VCaP (cell line): ENCODE measurements around the gene YAE1.

Source experiments
- H3K27ac ChIP-seq: fragments of 450-650 bp; 2 replicates; pipeline ENCODE4 v1.5.1; 2017
- TF ChIP-seq, protein P1 (sequence below): fragments of 450-650 bp; conservative IDR thresholded peaks from 2 replicates; pipeline ENCODE4 v1.5.1; 2017; ENCODE audit warnings: mild to moderate bottlenecking, moderate library complexity

The YAE1 gene

GRCh38 chr7:39615350-39615975 is 49.3 kb downstream of the YAE1 start:
- TF ChIP-seq, protein P1, sequence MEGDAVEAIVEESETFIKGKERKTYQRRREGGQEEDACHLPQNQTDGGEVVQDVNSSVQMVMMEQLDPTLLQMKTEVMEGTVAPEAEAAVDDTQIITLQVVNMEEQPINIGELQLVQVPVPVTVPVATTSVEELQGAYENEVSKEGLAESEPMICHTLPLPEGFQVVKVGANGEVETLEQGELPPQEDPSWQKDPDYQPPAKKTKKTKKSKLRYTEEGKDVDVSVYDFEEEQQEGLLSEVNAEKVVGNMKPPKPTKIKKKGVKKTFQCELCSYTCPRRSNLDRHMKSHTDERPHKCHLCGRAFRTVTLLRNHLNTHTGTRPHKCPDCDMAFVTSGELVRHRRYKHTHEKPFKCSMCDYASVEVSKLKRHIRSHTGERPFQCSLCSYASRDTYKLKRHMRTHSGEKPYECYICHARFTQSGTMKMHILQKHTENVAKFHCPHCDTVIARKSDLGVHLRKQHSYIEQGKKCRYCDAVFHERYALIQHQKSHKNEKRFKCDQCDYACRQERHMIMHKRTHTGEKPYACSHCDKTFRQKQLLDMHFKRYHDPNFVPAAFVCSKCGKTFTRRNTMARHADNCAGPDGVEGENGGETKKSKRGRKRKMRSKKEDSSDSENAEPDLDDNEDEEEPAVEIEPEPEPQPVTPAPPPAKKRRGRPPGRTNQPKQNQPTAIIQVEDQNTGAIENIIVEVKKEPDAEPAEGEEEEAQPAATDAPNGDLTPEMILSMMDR = no peak
- no peak overlapping the region for H3K27ac ChIP-seq

GRCh38 chr7:39616138-39616537 is 49.9 kb downstream of the YAE1 start:
- no peak overlapping the region for H3K27ac ChIP-seq
- TF ChIP-seq, protein P1 = no peak

DNA sequence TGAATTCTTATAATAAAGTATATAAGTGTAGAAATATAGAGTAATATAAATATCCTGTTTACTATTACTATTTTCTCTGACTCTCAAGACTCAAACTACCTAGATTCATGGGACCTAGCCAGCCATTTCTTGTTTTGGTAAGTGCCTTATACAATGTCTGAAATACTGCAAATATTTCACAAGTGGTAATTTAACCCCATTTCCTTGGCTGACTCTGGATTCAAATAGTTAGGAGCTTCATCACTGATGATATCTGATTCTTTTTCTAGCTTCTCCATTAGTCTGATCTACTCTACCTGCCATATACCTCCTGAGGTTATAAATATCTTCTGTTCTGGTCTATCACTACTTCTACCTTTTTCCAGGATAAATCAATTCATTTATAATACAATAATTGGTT is 50.8 kb downstream of the YAE1 start:
- H3K27ac ChIP-seq = no peak overlapping the region
- TF ChIP-seq, protein P1 = no peak

DNA sequence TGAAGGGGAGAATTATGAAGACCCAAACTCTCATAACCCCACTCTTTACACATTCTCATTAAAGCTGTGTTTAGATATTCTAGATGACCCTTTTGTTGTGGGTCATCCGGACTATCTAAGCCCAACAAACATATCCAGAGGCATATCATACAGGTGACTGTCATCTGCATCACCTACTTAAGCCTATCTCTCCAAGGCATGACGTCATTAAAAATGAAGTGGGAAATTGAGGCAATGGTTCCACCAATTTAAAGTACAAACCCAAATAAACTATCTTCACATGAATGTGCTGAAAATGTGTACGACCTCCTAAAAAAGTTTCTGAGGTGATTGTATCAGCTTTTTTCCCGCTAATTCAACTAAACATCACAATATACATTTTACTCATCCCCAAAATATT is 52.7 kb downstream of the YAE1 start:
- H3K27ac ChIP-seq = no peak overlapping the region
- TF ChIP-seq, protein P1 = no peak

DNA sequence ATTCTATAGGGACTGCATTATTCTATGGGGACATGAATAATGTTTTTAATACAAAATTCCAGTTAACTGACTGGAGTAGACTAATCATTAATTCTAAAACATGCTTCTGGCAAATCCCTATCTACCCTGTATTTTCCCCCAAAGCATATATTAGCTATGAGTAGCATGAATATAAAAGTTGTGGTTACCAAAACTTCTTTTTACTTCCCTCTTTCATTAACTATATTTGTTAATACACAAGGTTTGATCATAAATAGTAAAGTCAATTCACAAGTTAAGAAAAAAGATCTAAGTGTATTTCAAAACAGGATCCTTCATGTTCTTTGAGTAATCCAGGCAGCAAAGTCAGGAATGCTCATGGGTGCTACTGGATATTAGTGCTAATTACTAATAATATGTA is 54.3 kb downstream of the YAE1 start:
- TF ChIP-seq, protein P1 = no peak
- H3K27ac ChIP-seq = no peak overlapping the region

DNA sequence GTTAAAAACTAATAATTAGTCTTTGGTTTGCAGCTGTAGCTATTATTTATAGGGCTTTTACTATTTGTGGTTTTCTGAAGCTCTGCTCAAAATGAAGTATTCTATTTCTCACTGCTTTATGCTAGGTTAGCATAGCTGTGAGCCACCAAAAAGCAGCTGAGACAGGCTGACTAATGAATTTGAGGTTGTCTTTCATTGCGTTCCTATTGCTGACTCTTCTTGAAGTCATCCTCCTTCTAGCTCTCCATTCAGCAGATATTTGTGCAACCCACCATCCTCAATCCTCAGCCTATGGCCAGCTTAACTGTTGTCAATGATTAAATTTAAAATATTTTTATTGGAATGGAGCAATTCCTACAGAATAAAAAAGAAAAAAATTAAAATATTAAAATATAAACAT is 55.1 kb downstream of the YAE1 start:
- no peak overlapping the region for H3K27ac ChIP-seq

DNA sequence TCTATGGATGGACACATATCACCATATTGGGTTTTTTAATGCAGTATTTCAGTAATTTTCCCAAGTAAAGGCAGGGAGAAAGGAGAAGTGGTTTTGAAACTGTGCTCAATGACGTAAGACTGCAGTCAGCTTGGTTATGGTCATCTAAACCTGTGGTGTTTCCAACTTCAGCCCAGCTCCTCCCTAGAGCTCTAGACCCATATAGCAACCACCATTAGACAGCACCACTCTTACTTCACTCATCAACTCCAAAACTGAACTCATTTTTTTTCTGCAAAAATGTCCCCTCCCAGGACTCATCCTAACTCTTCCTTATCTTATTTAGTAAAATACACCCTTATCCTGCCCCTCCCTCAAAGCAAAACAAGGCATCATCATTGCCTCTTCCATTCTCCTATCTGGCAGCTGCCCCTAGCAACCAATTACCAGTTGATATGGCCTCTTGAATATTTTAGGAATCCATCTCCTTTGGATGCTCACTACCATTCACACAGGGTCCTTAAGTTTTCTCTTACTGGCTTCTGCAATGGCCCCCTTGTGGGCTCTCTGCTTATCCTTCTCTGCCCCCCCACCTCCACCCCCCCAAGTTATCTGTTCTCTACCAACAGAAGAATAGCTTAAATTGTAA is 55.7 kb downstream of the YAE1 start:
- H3K27ac ChIP-seq = no peak overlapping the region
- TF ChIP-seq, protein P1 = no peak

More for the DNA sequence above, 55.1 kb downstream of the YAE1 start:
- TF ChIP-seq, protein P1 = no peak
